Measurements from ENCODE around the gene SYTL3. TPM values are rescaled to one million over a fixed set of nuclear protein-coding genes. Genes with fewer than 3 reads are reported as not detected.

The SYTL3 gene
- total and polyA plus RNA-seq, 8 donors, result 3.1 to 14.6 (median 5.3) TPM

- WGBS, 5 donors, result 0 to 2% (median 1%) methylated on average over 18 to 21 of the region's 21 CpGs
- TF ChIP-seq POLR2A (IDR thresholded peaks at IDR 0.05) (no peak), POLR2AphosphoS5 (IDR thresholded peaks at IDR 0.05) (no peak), CTCF (IDR thresholded peaks at IDR 0.05) (no peak), EP300 (IDR thresholded peaks at IDR 0.05) (no peak)
- Histone ChIP-seq H3K27ac (peak overlapping the region; percentile 98 to 100 (median 99)), H3K9me3 (no peaks in the 10 kb centered on the region), H3K27me3 (no peaks in the 10 kb centered on the region), H3K36me3 (peaks cover 0 to 21% (median 4%) of the 10 kb centered on the region in 4 donors), H3K4me3 (peak overlapping the region; percentile 81 to 98 (median 90)), H3K4me1 (peaks cover 31 to 76% (median 44%) of the 10 kb centered on the region in 4 donors)
- no peak for DNase-seq
- intact Hi-C loops (cut with DNase I; ENCODE audit: low total_unique reads), result no loop called here
These were observed 6.0 kb upstream of the SYTL3 start for GRCh38 chr6:158643836-158644230.

DNA sequence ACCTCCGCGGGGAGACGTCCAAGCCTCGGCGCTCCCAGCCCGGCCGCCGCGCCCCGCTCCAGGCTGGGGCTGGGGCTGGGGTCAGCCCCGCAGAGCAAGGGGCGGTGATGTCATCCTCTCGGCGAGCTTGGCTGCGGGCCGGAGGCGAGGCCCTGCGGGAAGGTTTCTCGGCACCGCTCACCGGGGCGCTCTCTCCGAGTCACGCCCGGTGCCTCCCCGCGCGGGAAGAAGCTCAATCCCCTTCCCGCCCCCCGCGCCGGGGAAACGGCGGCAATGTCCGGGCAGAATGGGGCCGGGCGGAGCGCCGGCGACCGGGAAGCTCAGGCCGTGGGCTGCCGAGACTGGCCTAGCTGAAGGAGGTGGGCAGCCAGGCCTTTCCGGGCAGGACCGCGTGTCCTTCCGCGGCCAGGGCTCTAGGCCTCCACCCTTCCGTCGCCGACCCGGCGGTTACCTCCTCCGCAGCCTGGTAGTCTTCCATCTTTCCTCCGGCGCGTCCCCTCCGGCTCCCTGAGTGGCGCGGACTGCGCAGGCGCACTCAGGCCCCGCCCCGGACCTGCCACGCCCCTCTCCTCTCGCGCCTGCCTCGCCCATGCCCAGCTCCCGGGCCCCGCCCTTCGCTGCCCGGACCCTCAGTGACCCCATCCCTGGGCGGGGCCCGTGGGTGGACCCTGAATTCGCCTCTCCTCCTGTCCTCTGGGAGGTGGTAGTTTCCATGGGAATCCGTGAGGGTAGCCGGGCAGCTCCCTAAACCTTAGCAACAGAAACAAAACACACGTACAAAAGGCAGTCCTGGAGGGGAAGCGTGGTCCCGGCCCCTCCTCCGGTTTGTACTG lies 5.4 kb upstream of the SYTL3 start, which contains the start of gene DYNLT1:
DYNLT1 (minus strand) TSS at position 513 of the 833 bp plus-strand sequence; CDS start at position 478, 35 bp downstream.
- DNase-seq, result peak; percentile 95 to 98
- H3K27me3 ChIP-seq, result no peaks in the 10 kb centered on the region
- peak within 1 kb of the TSS; percentile 98 to 100 (median 99) for H3K27ac ChIP-seq
- peak within 1 kb of the TSS; percentile 81 to 98 (median 90) for H3K4me3 ChIP-seq
- intact Hi-C loops (cut with DNase I; ENCODE audit: low total_unique reads), result no loop called here
- peaks cover 0 to 15% (median 3%) of the 10 kb centered on the region in 4 donors for H3K36me3 ChIP-seq
- H3K9me3 ChIP-seq, result no peaks in the 10 kb centered on the region
- 0 to 1% (median 0%) methylated on average over 18 to 81 of the region's 81 CpGs for WGBS, 5 donors
- peaks cover 31 to 70% (median 43%) of the 10 kb centered on the region in 4 donors for H3K4me1 ChIP-seq
- TF ChIP-seq POLR2AphosphoS5 (IDR thresholded peaks at IDR 0.05) (peak; percentile 94 to 99 (median 99)), CTCF (IDR thresholded peaks at IDR 0.05) (no peak), POLR2A (IDR thresholded peaks at IDR 0.05) (peak in 2 of 4 donors; percentile 91 to 96), EP300 (IDR thresholded peaks at IDR 0.05) (no peak)

- Histone ChIP-seq H3K27ac (peak overlapping the region; percentile 98 to 100 (median 99)), H3K4me1 (peaks cover 29 to 61% (median 38%) of the 10 kb centered on the region in 4 donors), H3K27me3 (no peaks in the 10 kb centered on the region), H3K36me3 (peaks cover 0 to 6% (median 0%) of the 10 kb centered on the region in 4 donors), H3K4me3 (peak overlapping the region; percentile 81 to 98 (median 90)), H3K9me3 (no peaks in the 10 kb centered on the region)
- intact Hi-C loops (cut with DNase I; ENCODE audit: low total_unique reads), result no loop called here
- DNase-seq, result peak in 1 of 2 donors; percentile 14
- TF ChIP-seq POLR2AphosphoS5 (IDR thresholded peaks at IDR 0.05) (no peak), EP300 (IDR thresholded peaks at IDR 0.05) (no peak)
- 24 to 27% (median 25%) methylated on average over 21 of the region's 21 CpGs for WGBS, 5 donors
These were observed 4.5 kb upstream of the SYTL3 start for GRCh38 chr6:158645064-158646022.

DNA sequence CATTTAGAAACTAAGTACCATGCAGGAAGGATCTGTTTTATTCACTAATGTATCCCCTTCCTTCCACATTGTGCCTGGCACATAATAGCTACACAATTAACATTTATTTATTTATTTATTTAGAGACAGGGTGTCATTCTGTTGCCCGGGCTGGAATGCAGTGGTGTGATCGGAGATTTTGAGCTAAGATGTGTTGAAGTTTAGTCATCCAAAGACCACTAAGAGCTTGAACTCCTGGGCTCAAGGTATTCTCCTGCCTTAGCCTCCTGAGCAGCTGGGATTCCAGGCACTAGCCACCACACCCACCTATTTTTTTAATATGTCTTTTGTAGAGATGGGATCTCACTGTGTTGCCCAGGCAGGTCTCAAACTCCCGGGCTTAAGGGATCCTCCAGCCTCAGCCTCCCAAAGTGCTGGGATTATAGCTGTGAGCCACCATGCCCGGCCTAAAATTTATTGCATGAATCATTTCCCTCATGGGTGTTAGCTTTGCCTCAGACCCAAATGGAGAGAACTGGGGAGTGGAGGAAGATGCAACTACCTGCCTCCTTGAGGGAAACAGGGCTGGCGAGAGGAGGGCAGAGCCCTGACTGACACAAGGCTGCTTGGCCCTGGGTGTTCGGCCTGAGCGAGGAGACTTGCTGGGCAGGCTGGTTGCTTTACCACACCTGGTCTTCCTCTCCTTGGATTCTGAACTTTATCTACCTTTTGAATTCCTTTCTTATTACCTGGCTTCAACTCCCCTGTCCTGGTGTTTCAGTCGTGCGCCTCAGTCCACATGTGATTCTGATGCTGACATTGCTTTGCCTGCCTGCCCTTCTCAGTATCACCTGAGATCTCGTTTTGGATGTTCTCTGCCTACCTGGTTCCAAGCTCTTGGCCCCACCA lies 3.6 kb upstream of the SYTL3 start:
- Histone ChIP-seq H3K27ac (peak overlapping the region in 3 of 5 donors; percentile 31 to 99 (median 98)), H3K36me3 (no peaks in the 10 kb centered on the region), H3K4me3 (no peak overlapping the region), H3K9me3 (no peaks in the 10 kb centered on the region), H3K27me3 (no peaks in the 10 kb centered on the region), H3K4me1 (peaks cover 22 to 52% (median 28%) of the 10 kb centered on the region in 4 donors)
- WGBS, 5 donors, result 52 to 71% (median 68%) methylated on average over 10 of the region's 10 CpGs
- intact Hi-C loops (cut with DNase I; ENCODE audit: low total_unique reads), result no loop called here
- no peak for TF ChIP-seq CTCF (IDR thresholded peaks at IDR 0.05)
- DNase-seq, result peak; percentile 24 to 60

All from stomach (tissue), 9 donors.